OCI-LY1 (cell line): ENCODE measurements around the gene WNT9B.

Experiments
- H2AFZ ChIP-seq: fragments of 200-600 bp; sonication (generic), shearing (Covaris generic); 2 replicates; pipeline ENCODE4 v1.6.0; 2014; ENCODE audit warnings: antibody characterized with exemption, mild to moderate bottlenecking, low read length
- H3F3A ChIP-seq: fragments of 200-600 bp; sonication (generic), shearing (Covaris generic); 2 replicates; pipeline ENCODE4 v1.6.0; 2014; ENCODE audit warnings: mild to moderate bottlenecking, antibody characterized with exemption, low read length, moderate library complexity; ENCODE audit not compliant: insufficient read depth
- H3K27ac ChIP-seq: fragments of 200-600 bp; sonication (generic); 2 replicates; pipeline ENCODE4 v1.5.1; 2014; ENCODE audit warnings: low read length, mixed run types, mild to moderate bottlenecking, low read depth; ENCODE audit not compliant: poor library complexity, severe bottlenecking
- H3K27me3 ChIP-seq: fragments of 200-600 bp; sonication (generic); 2 replicates; pipeline ENCODE4 v1.6.0; 2014; ENCODE audit warnings: antibody characterized with exemption, mild to moderate bottlenecking, low read length, moderate library complexity; ENCODE audit not compliant: insufficient read depth
- H3K36me3 ChIP-seq: fragments of 200-600 bp; sonication (generic); 2 replicates; pipeline ENCODE4 v1.6.1; 2014; ENCODE audit warnings: mild to moderate bottlenecking, antibody characterized with exemption, low read length, moderate library complexity, mixed read lengths; ENCODE audit not compliant: insufficient read depth
- H3K4me1 ChIP-seq: fragments of 200-600 bp; sonication (generic); 2 replicates; pipeline ENCODE4 v1.5.1; 2014; ENCODE audit warnings: mild to moderate bottlenecking, low read length, moderate library complexity; ENCODE audit not compliant: insufficient read depth, severe bottlenecking
- H3K4me2 ChIP-seq: fragments of 200-600 bp; sonication (generic), shearing (Covaris generic); 2 replicates; pipeline ENCODE4 v1.6.1; 2014; ENCODE audit warnings: low read length
- H3K4me3 ChIP-seq: fragments of 200-600 bp; sonication (generic); 2 replicates; pipeline ENCODE4 v1.5.1; 2014; ENCODE audit warnings: low read length, low read depth, mild to moderate bottlenecking, mixed read lengths; ENCODE audit not compliant: poor library complexity, severe bottlenecking
- H3K79me2 ChIP-seq: fragments of 200-600 bp; shearing (Covaris generic); 2 replicates; pipeline ENCODE4 v1.6.1; 2016; ENCODE audit warnings: mixed run types, low read length, mixed read lengths; ENCODE audit not compliant: insufficient read depth
- H3K9ac ChIP-seq: fragments of 200-600 bp; sonication (generic), shearing (Covaris generic); 2 replicates; pipeline ENCODE4 v1.6.1; 2014; ENCODE audit warnings: mild to moderate bottlenecking, low read length, mixed read lengths
- H3K9me2 ChIP-seq: fragments of 200-600 bp; sonication (generic), shearing (Covaris generic); 2 replicates; pipeline ENCODE4 v1.6.1; 2014; ENCODE audit warnings: low read depth, mild to moderate bottlenecking, low read length, mixed read lengths
- H3K9me3 ChIP-seq: fragments of 200-600 bp; shearing (Covaris generic); 2 replicates; pipeline ENCODE4 v1.6.1; 2014; ENCODE audit warnings: low read length, mixed read lengths
- H4K20me1 ChIP-seq: fragments of 200-600 bp; sonication (generic), shearing (Covaris generic); 2 replicates; pipeline ENCODE4 v1.6.0; 2016; ENCODE audit warnings: mild to moderate bottlenecking, low read length; ENCODE audit not compliant: insufficient read depth
- CTCF ChIP-seq: fragments of 200-600 bp; sonication (generic), shearing (Covaris generic); IDR thresholded peaks from 2 replicates; pipeline ENCODE4 v1.5.1; 2017; ENCODE audit warnings: mild to moderate bottlenecking, antibody characterized with exemption, low read length, moderate library complexity, mixed read lengths
- EZH2 ChIP-seq: fragments of 200-600 bp; sonication (generic), shearing (Covaris generic); IDR thresholded peaks from 2 replicates; pipeline ENCODE4 v1.8.0; 2017; ENCODE audit warnings: borderline replicate concordance, mixed run types, mild to moderate bottlenecking, antibody characterized with exemption, low read length, moderate library complexity, mixed read lengths

The WNT9B gene

GRCh38 chr17:46884552-46884951 is 33.2 kb downstream of the WNT9B start:
- Histone ChIP-seq H3K27me3 (no peaks in the 10 kb centered on the region), H3K4me3 (no peak overlapping the region), H4K20me1 (no peaks in the 10 kb centered on the region), H2AFZ (no peak overlapping the region), H3F3A (no peaks in the 10 kb centered on the region), H3K4me1 (no peaks in the 10 kb centered on the region), H3K9me3 (no peaks in the 10 kb centered on the region), H3K79me2 (no peaks in the 10 kb centered on the region), H3K4me2 (no peak overlapping the region), H3K9me2 (no peaks in the 10 kb centered on the region), H3K9ac (no peak overlapping the region), H3K27ac (no peak overlapping the region), H3K36me3 (no peaks in the 10 kb centered on the region)
- TF ChIP-seq CTCF, result no peak
- TF ChIP-seq EZH2, result no peak

- TF ChIP-seq EZH2, result no peak
- no peak for TF ChIP-seq CTCF
These were observed 34.3 kb downstream of the WNT9B start for GRCh38 chr17:46885415-46886309.

GRCh38 chr17:46886310-46886663 is 34.9 kb downstream of the WNT9B start:
- H4K20me1 ChIP-seq, result no peaks in the 10 kb centered on the region
- no peaks in the 10 kb centered on the region for H3K36me3 ChIP-seq
- no peaks in the 10 kb centered on the region for H3K4me1 ChIP-seq
- H3K9me2 ChIP-seq, result no peaks in the 10 kb centered on the region
- H3K4me3 ChIP-seq, result no peak overlapping the region
- H2AFZ ChIP-seq, result no peak overlapping the region
- no peak overlapping the region for H3K9ac ChIP-seq
- TF ChIP-seq CTCF, result no peak
- TF ChIP-seq EZH2, result no peak
- no peak overlapping the region for H3K4me2 ChIP-seq
- no peaks in the 10 kb centered on the region for H3K9me3 ChIP-seq
- H3K79me2 ChIP-seq, result no peaks in the 10 kb centered on the region
- H3K27me3 ChIP-seq, result 0 out of 2 replicates have a peak, but pooled peaks cover 4% of the 10 kb centered on the region
- no peak overlapping the region for H3K27ac ChIP-seq
- H3F3A ChIP-seq, result no peaks in the 10 kb centered on the region

More at GRCh38 chr17:46885415-46886309, 34.3 kb downstream of the WNT9B start:
- Histone ChIP-seq H3K79me2 (no peaks in the 10 kb centered on the region), H4K20me1 (no peaks in the 10 kb centered on the region), H3K9ac (no peak overlapping the region), H3K4me2 (no peak overlapping the region), H3K36me3 (no peaks in the 10 kb centered on the region), H3K9me3 (no peaks in the 10 kb centered on the region), H3K9me2 (no peaks in the 10 kb centered on the region), H3K27ac (no peak overlapping the region), H3K27me3 (0 out of 2 replicates have a peak, but pooled peaks cover under 1% of the 10 kb centered on the region), H3K4me3 (no peak overlapping the region), H3K4me1 (no peaks in the 10 kb centered on the region), H2AFZ (no peak overlapping the region), H3F3A (no peaks in the 10 kb centered on the region)
